Tibial nerve (tissue), 4 donors: ENCODE data around the gene CHKA. TPM values are rescaled to one million over a fixed set of nuclear protein-coding genes. Genes with fewer than 3 reads are reported as not detected.

ENCODE experiments used
- DNase-seq, 2 donors: peaks; one replicate each; pipeline ENCODE4 v3.0.0-alpha.2; 2019; ENCODE audit warnings: low spot score in 2 of 2
- H3K27ac ChIP-seq, 4 donors: fragments of 200-600 bp; sonication (generic) in 3 of 4; one replicate each; pipeline ENCODE4 v1.5.1; 2017 to 2019; ENCODE audit warnings: mild to moderate bottlenecking in 1 of 4
- H3K27me3 ChIP-seq, 2 donors: fragments of 200-600 bp; sonication (generic) in 1 of 2; one replicate each; pipeline versions ENCODE4 v1.5.1 to v1.6.0; 2017 to 2019
- H3K36me3 ChIP-seq, 3 donors: fragments of 200-600 bp; sonication (generic); one replicate each; pipeline ENCODE4 v1.5.1; 2018 to 2019
- H3K4me1 ChIP-seq, 4 donors: fragments of 200-600 bp; sonication (generic) in 3 of 4; one replicate each; pipeline ENCODE4 v1.5.1; 2017 to 2019
- H3K4me3 ChIP-seq, 4 donors: fragments of 200-600 bp; sonication (generic) in 3 of 4; one replicate each; pipeline ENCODE4 v1.5.1; 2017 to 2019; ENCODE audit warnings: mild to moderate bottlenecking in 1 of 4, moderate library complexity in 1 of 4
- H3K9me3 ChIP-seq, 4 donors: fragments of 200-600 bp; sonication (generic) in 3 of 4; one replicate each; pipeline ENCODE4 v1.5.1; 2017 to 2019
- EP300 ChIP-seq, 2 donors: sonication (generic); formaldehyde crosslinking; IDR thresholded peaks; one replicate each; pipeline ENCODE4 v1.6.1; 2017; ENCODE audit warnings: antibody characterized with exemption in 2 of 2, mild to moderate bottlenecking in 1 of 2
- POLR2A ChIP-seq, 2 donors: fragments of 450-650 bp; IDR thresholded peaks; one replicate each; pipeline ENCODE4 v1.6.1; 2017; ENCODE audit warnings: antibody characterized with exemption in 2 of 2, mild to moderate bottlenecking in 2 of 2, moderate library complexity in 2 of 2
- WGBS, 2 donors: methylation state at CpG; one replicate each; pipeline ENCODE4 v1.1.5; 2018; 5-methylcytosine and 5-hydroxymethylcytosine counted together
- total RNA-seq, 4 donors: library from RNA; depleted of rRNA; stranded (reverse); fragments of >200 nt; gene quantifications; one replicate each; pipeline ENCODE4 v1.1.0, GENCODE V29; 2016
- TF ChIP-seq, protein P1 (sequence below), 5 experiments: fragments of 200-600 bp in 3 of 5; fragments of 450-650 bp in 2 of 5; sonication (generic) in 3 of 5; IDR thresholded peaks; one replicate each; pipeline ENCODE4 v1.5.1; 2016 to 2019; ENCODE audit warnings: antibody characterized with exemption in 5 of 5, mild to moderate bottlenecking in 3 of 5, moderate library complexity in 2 of 5

Gene CHKA
- total RNA-seq, 4 donors from 2014 or later, result 53.7 to 83.9 (median 78.0) TPM

DNA sequence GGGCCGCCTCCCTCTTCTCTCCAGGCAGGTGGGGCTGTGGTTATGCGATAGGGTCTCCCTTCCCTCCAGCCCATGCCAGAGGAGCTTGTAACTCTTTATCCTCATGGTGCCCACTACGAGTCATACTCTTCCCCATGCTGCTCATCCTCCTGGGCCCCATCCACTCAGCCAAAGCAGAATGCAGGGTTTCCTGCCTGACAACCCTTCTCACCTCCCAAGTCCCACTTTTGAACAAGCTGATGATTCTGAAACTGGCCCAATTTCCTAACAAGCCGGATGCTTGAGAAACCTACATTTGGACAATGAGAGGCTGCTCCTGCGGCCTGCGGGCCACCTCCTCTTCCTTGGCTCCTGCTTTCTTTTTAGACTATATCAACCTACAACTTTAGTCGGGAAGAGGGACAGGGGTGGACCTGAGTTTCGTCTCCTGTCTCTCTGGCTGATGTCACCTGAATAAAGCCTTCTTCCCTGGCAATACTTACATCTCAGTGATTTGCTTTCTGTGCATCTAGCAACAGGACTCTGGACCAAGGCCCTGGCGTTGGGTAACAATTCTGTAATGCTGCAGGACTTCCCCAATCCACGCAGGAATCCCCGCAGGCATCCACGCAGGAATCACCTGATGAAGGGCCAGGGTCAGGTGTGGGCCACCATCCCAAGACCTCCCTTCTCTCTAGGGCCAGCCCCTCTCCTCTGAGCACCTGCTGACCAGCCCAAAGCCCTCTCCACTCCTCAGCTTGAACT, 92.2 kb downstream of the CHKA start:
- H3K9me3 ChIP-seq, result peaks cover 0 to 19% (median 0%) of the 10 kb centered on the region in 4 donors
- no peaks in the 10 kb centered on the region for H3K27me3 ChIP-seq
- no peak for DNase-seq
- peaks cover 0 to 61% (median 6%) of the 10 kb centered on the region in 3 donors for H3K36me3 ChIP-seq
- peak overlapping the region in 1 of 4 donors; percentile 0 for H3K27ac ChIP-seq
- no peak for TF ChIP-seq EP300 (IDR thresholded peaks at IDR 0.05)
- H3K4me3 ChIP-seq, result no peak overlapping the region
- peaks cover 0 to 33% (median 16%) of the 10 kb centered on the region in 4 donors for H3K4me1 ChIP-seq
- WGBS, 2 donors, result 87 to 89% methylated on average over 12 of the region's 12 CpGs

DNA sequence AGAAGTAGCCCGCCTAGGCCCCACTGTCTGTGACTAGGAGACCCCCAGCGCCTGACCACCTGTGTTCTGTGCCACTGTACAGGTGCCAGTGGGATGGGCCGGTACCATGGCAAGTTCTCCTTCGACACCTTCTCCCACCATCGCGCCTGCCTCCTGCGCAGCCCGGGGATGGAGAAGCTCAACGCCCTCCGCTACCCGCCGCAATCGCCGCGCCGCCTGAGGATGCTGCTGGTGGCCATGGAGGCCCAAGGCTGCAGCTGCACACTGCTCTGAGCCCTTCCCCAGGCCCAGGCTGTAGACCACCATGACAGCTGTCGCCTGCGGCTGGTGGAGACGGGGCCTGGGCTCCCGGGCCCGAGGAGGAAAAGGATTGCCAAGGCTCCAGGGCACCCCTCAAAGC, 93.5 kb downstream of the CHKA start:
- Histone ChIP-seq H3K27ac (no peak overlapping the region), H3K9me3 (peaks cover 0 to 22% (median 0%) of the 10 kb centered on the region in 4 donors), H3K36me3 (peaks cover 0 to 61% (median 0%) of the 10 kb centered on the region in 3 donors), H3K4me1 (peaks cover 0 to 27% (median 16%) of the 10 kb centered on the region in 4 donors), H3K4me3 (no peak overlapping the region), H3K27me3 (no peaks in the 10 kb centered on the region)
- WGBS, 2 donors, result 89 to 94% methylated on average over 20 to 21 of the region's 21 CpGs
- TF ChIP-seq, protein P1, sequence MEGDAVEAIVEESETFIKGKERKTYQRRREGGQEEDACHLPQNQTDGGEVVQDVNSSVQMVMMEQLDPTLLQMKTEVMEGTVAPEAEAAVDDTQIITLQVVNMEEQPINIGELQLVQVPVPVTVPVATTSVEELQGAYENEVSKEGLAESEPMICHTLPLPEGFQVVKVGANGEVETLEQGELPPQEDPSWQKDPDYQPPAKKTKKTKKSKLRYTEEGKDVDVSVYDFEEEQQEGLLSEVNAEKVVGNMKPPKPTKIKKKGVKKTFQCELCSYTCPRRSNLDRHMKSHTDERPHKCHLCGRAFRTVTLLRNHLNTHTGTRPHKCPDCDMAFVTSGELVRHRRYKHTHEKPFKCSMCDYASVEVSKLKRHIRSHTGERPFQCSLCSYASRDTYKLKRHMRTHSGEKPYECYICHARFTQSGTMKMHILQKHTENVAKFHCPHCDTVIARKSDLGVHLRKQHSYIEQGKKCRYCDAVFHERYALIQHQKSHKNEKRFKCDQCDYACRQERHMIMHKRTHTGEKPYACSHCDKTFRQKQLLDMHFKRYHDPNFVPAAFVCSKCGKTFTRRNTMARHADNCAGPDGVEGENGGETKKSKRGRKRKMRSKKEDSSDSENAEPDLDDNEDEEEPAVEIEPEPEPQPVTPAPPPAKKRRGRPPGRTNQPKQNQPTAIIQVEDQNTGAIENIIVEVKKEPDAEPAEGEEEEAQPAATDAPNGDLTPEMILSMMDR (IDR thresholded peaks at IDR 0.05), result no peak
- TF ChIP-seq POLR2A (IDR thresholded peaks at IDR 0.05) (no peak), EP300 (IDR thresholded peaks at IDR 0.05) (no peak)
- DNase-seq, result no peak

DNA sequence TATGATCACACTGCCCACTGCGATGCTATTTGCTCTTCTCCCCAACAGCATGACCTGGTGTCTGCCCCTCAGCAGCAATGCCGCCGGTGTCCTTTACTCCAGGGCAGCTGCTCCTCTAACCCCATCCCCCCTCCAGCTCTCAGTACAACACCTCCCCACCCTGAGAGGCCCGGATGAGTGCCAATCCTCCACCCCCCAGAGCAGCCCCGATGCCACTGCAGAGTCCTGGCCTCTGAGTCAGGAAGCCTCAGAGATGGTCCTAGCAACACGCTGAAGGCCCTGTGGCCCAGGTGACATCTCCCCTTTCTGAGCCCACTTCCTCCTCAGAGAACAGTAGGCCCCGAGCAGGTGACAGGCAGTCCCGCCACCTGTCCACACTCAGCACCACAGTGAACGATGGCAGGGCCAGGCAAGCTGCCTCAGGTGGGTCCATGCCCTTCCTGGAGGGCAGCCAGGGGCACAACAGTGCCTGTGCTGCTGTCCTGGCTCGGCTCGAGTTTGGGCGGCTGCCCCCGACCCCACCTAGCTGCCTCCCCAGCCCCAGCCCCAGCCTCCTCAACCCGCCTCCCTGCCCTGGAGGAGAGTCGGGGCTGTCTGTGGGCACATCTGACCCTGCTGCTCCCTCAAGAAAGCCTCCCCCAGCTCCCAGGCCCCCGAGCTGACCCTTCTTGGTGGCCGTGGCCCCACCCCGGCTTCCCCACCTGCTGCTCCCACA, 94.6 kb downstream of the CHKA start:
- Histone ChIP-seq H3K27me3 (no peaks in the 10 kb centered on the region), H3K9me3 (peaks cover 0 to 22% (median 0%) of the 10 kb centered on the region in 4 donors), H3K4me3 (no peak overlapping the region), H3K36me3 (peaks cover 0 to 68% (median 0%) of the 10 kb centered on the region in 3 donors), H3K4me1 (peaks cover 0 to 16% (median 8%) of the 10 kb centered on the region in 4 donors), H3K27ac (no peak overlapping the region)
- TF ChIP-seq POLR2A (IDR thresholded peaks at IDR 0.05), result no peak
- no peak for TF ChIP-seq EP300 (IDR thresholded peaks at IDR 0.05)
- TF ChIP-seq, protein P1 (IDR thresholded peaks at IDR 0.05), result no peak
- no peak for DNase-seq
- 86 to 88% methylated on average over 14 to 18 of the region's 18 CpGs for WGBS, 2 donors

DNA sequence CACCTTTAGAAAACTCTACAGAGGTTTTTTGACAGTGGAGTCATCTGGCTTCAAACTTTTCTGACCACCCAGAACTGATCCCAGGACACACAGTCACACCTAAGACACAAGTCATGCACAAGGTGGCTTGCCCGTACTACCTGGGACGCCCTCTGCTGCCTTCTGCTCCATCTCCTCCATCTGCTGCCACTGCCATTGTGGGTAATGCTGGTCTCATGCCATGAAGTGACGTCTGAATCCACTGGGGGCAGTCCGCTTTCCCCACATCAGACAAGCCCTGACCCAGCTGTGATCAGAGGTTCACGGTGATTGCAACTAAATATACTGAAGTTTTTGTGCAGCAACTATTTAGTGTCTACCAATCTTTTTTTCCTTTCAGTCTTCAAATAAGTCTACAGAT, 96.1 kb downstream of the CHKA start:
- 75 to 78% methylated on average over 5 of the region's 5 CpGs for WGBS, 2 donors

DNA sequence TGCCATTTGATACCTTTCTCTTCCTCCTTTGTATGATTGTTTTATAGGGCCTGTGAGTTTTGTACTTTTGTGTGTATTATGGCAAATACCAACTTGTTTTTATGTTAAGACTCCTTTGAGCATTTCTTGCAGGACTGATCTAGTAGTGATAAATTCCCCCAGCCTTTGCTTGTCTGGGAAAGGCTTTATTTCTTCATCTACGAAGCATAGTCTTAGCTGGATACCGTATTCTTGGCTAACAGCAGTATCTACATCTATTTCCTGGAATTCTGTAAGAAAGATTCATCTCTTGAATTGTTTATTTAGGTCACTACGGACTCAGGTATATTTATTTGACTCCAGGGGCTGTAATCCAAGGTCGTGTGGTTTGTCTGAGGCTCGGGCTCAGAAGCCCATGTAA, 96.7 kb downstream of the CHKA start:
- Histone ChIP-seq H3K9me3 (peaks cover 0 to 22% (median 0%) of the 10 kb centered on the region in 4 donors), H3K4me3 (no peak overlapping the region), H3K27me3 (no peaks in the 10 kb centered on the region), H3K36me3 (peaks cover 0 to 77% (median 0%) of the 10 kb centered on the region in 3 donors), H3K4me1 (peaks cover 0 to 23% (median under 1%) of the 10 kb centered on the region in 4 donors), H3K27ac (no peak overlapping the region)
- 90 to 94% methylated on average over 5 of the region's 5 CpGs for WGBS, 2 donors
- TF ChIP-seq POLR2A (IDR thresholded peaks at IDR 0.05) (no peak), EP300 (IDR thresholded peaks at IDR 0.05) (no peak)
- TF ChIP-seq, protein P1 (IDR thresholded peaks at IDR 0.05), result no peak
- DNase-seq, result no peak

More for the DNA sequence above, 96.1 kb downstream of the CHKA start:
- TF ChIP-seq EP300 (IDR thresholded peaks at IDR 0.05) (no peak), POLR2A (IDR thresholded peaks at IDR 0.05) (no peak)
- TF ChIP-seq, protein P1 (IDR thresholded peaks at IDR 0.05), result no peak
- H3K4me3 ChIP-seq, result no peak overlapping the region
- H3K4me1 ChIP-seq, result peaks cover 0 to 21% (median 2%) of the 10 kb centered on the region in 4 donors
- no peak overlapping the region for H3K27ac ChIP-seq
- H3K9me3 ChIP-seq, result peaks cover 0 to 22% (median 0%) of the 10 kb centered on the region in 4 donors
- no peak for DNase-seq
- peaks cover 0 to 73% (median 0%) of the 10 kb centered on the region in 3 donors for H3K36me3 ChIP-seq
- no peaks in the 10 kb centered on the region for H3K27me3 ChIP-seq
